Esophagus (tissue), 2 donors: Measurements from ENCODE around the gene RASAL1. TPM values are rescaled to one million over a fixed set of nuclear protein-coding genes. Genes with fewer than 3 reads are reported as not detected.
A peak's percentile ranks its signal among the peaks of the same experiment; 100 is the strongest.

Source experiments
- H3K27ac ChIP-seq, 2 donors: one replicate each; pipeline ENCODE4 v1.5.1; 2013; ENCODE audit warnings: low read depth in 2 of 2, mild to moderate bottlenecking in 2 of 2, inconsistent platforms in 1 of 2, low read length in 1 of 2, moderate library complexity in 1 of 2
- H3K27me3 ChIP-seq, 2 donors: one replicate each; pipeline ENCODE4 v1.6.1; 2013; ENCODE audit warnings: low read length in 2 of 2, control low read depth in 1 of 2, mild to moderate bottlenecking in 1 of 2; ENCODE audit not compliant: insufficient read depth in 2 of 2, control insufficient read depth in 1 of 2
- H3K36me3 ChIP-seq, 2 donors: one replicate each; pipeline ENCODE4 v1.6.1; 2013; ENCODE audit warnings: low read length in 1 of 2; ENCODE audit not compliant: control insufficient read depth in 2 of 2, insufficient read depth in 2 of 2
- H3K4me1 ChIP-seq, 2 donors: one replicate each; pipeline ENCODE4 v1.6.1; 2013; ENCODE audit warnings: low read length in 1 of 2; ENCODE audit not compliant: control insufficient read depth in 2 of 2, insufficient read depth in 2 of 2
- H3K4me3 ChIP-seq, 2 donors: one replicate each; pipeline ENCODE4 v1.5.1; 2013; ENCODE audit warnings: low read length in 2 of 2, mild to moderate bottlenecking in 2 of 2, low read depth in 1 of 2, moderate library complexity in 1 of 2
- H3K9me3 ChIP-seq, 2 donors: one replicate each; pipeline ENCODE4 v1.6.1; 2013; ENCODE audit warnings: mild to moderate bottlenecking in 2 of 2, low read depth in 1 of 2, low read length in 1 of 2, moderate library complexity in 1 of 2; ENCODE audit not compliant: control insufficient read depth in 2 of 2, insufficient read depth in 1 of 2
- WGBS, 2 donors: extraction: QIAGEN DNeasy Blood & Tissue Kit; methylation state at CpG; one replicate each; pipeline ENCODE4 v1.1.7; 2013; 5-methylcytosine and 5-hydroxymethylcytosine counted together
- polyA plus RNA-seq, 2 donors: library from polyadenylated mRNA; stranded (reverse); fragments of 200-250 nt; gene quantifications; one replicate each; pipeline ENCODE4 v1.2.3, GENCODE V29; 2013
- donor health status: healthy with polysubstance abuse.
- donor health status: Bipolar disorder and iron deficiency.

The RASAL1 gene
- polyA plus RNA-seq, 2 donors, result 43.4 to 52.7 TPM

DNA sequence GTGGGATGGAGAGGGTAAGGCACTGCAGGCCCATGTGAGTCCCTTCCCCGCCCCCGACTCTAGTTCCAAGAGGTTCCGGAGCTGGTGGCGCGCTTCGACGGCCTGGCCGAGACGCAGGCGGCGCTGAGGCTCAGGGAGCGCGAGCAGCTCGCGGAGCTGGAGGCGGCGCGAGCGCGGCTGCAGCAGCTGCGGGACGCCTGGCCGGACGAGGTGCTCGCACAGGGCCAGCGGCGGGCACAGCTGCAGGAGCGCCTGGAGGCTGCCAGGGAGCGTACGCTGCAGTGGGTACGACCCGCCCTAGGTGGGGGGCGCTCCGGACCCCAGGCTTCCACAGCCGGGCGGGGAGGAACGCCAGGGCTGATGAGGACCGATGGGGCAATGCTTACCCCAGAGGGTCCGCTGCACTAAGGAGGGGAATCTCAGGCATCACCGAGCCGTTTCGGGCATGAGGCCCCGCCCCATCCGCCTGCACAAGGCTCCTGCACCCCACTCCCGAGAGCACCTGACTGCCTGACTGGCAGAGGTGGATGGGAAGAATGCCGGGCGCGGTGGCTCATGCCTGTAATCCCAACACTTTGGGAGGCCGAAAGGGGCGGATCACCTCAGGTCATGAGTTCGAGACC, 18.9 kb upstream of the RASAL1 start:
- H3K27ac ChIP-seq, result no peak overlapping the region
- 4 to 6% methylated on average over 46 to 51 of the region's 51 CpGs for WGBS, 2 donors
- H3K36me3 ChIP-seq, result peaks cover 10 to 21% of the 10 kb centered on the region in 2 donors
- H3K4me1 ChIP-seq, result peaks cover 5 to 13% of the 10 kb centered on the region in 2 donors
- H3K4me3 ChIP-seq, result peak overlapping the region in 1 of 2 donors; percentile 5
- no peaks in the 10 kb centered on the region for H3K9me3 ChIP-seq
- no peaks in the 10 kb centered on the region for H3K27me3 ChIP-seq

DNA sequence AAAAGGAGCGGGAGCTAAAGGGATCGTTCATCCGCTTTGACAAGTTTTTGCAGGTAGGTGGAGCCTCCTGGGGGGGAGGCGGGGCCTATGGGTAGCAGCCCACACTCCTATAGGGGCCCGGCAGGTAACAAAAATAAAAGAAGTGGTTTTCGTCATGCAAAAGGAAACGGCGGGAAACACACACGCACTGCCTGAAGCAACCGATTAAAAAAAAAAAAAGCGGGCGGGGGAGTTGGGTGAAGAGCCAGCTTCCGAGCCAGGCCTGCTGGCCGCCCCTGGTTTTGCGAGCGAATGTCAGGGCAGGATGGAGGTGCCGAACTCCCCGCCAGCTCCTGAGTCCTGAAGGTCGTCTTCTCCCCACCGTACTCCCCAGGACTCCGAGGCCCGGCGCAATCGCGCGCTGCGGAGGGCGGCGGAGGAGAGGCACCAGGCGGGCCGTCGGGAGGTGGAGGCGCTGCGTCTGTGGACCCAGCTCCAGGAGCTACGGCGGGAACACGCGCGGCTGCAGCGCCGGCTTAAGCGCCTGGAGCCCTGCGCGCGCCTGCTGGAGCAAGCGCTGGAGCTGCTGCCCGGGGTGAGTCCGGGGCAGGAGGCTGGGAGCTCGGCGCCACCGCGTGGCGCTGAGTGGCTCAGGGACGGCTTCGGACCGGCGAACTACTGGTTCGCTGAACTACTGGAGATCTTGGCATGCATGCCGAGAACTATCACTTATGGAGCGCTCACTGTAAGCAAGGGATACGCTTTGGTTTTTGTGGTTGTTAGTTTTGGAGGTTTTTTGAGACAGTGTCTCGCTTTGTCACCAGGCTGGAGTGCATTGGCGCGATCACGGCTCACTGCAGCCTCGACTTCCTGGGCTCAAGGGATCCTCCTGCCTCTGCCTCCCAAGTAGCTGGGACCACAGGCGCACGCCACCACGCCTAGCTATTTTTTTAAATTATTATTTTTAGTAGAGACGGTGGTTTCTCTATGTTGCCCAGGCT, 17.6 kb upstream of the RASAL1 start:
- Histone ChIP-seq H3K27ac (peak overlapping the region; percentile 47 to 69), H3K4me1 (peaks cover 5 to 15% of the 10 kb centered on the region in 2 donors), H3K27me3 (no peaks in the 10 kb centered on the region), H3K9me3 (no peaks in the 10 kb centered on the region), H3K36me3 (peaks cover 2 to 8% of the 10 kb centered on the region in 2 donors), H3K4me3 (peak overlapping the region; percentile 46 to 55)
- 7% methylated on average over 69 to 70 of the region's 70 CpGs for WGBS, 2 donors

DNA sequence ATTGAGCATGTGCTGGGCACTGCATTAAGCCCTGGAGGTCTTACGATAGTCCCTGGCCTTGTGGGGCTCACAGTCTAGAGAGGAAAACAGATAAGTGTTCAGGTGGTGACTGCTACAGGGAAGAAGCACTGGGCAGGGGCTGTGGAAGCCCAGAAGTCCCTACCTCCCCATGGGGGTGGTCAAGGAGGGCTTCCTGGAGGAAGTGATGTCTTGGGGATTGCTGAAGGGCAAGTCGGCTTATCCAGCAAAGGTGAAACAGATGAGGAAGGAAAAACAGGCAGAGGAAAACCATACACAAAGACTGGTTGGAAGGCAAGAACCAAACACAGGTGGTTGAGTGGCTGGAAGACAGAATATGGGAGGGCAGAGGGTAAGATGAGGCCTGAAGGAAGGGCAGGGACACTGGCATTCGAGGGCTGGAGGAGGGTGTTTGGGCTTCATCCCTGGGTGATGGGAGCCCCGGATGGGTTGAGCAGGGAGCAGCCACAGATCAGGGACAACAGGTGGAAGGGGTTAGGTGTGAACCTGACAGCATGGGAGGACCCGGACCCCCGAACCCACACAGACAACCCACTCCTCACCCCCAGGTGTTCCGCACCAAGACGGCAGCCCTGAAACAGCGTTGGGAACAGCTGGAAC, 16.8 kb upstream of the RASAL1 start:
- H3K9me3 ChIP-seq, result no peaks in the 10 kb centered on the region
- H3K36me3 ChIP-seq, result peaks cover 0 to under 1% of the 10 kb centered on the region in 2 donors
- no peaks in the 10 kb centered on the region for H3K27me3 ChIP-seq
- peaks cover 5 to 15% of the 10 kb centered on the region in 2 donors for H3K4me1 ChIP-seq
- no peak overlapping the region for H3K27ac ChIP-seq
- WGBS, 2 donors, result 21% methylated on average over 9 of the region's 9 CpGs
- peak overlapping the region; percentile 46 to 55 for H3K4me3 ChIP-seq

DNA sequence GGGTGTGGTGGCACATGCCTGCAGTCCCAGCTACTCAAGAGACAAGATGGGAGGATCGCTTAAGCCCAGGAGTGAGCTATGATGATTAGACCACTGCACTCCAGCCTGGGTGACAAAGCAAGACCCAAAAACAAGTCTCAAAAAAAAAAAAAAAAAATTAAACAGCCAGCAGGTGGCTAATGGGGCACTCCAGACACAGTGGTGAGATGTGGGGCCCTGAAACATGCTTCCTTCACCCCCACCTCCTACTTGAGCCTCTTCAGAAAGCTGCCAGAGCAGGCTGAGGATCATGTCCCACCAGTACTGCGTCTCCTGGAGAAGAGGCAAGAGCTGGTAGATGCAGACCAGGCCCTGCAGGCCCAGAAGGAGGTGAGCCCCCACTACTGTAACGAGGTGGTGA, 16.1 kb upstream of the RASAL1 start:
- H3K27me3 ChIP-seq, result no peaks in the 10 kb centered on the region
- H3K27ac ChIP-seq, result no peak overlapping the region
- no peak overlapping the region for H3K4me3 ChIP-seq
- H3K36me3 ChIP-seq, result no peaks in the 10 kb centered on the region
- H3K4me1 ChIP-seq, result peaks cover 5 to 15% of the 10 kb centered on the region in 2 donors
- H3K9me3 ChIP-seq, result no peaks in the 10 kb centered on the region
- 92% methylated on average over 3 of the region's 3 CpGs for WGBS, 2 donors

GRCh38 chr12:113149361-113150150, 14.0 kb upstream of the RASAL1 start, which contains the start of gene CFAP73:
Gene CFAP73, plus strand, starts transcription at chr12:113149724. Its CDS starts 134 bp downstream, at chr12:113149858.
- Histone ChIP-seq H3K36me3 (no peaks in the 10 kb centered on the region), H3K27me3 (no peaks in the 10 kb centered on the region), H3K4me3 (peak within 1 kb of the TSS in 1 of 2 donors; percentile 23), H3K4me1 (peaks cover 5 to 13% of the 10 kb centered on the region in 2 donors), H3K9me3 (no peaks in the 10 kb centered on the region), H3K27ac (peak within 1 kb of the TSS in 1 of 2 donors; percentile 54)
- WGBS, 2 donors, result 17 to 25% methylated on average over 20 to 22 of the region's 22 CpGs

- Histone ChIP-seq H3K27me3 (no peaks in the 10 kb centered on the region), H3K36me3 (no peaks in the 10 kb centered on the region), H3K4me3 (no peak overlapping the region), H3K9me3 (no peaks in the 10 kb centered on the region), H3K27ac (no peak overlapping the region), H3K4me1 (peaks cover 5 to 8% of the 10 kb centered on the region in 2 donors)
- 72 to 79% methylated on average over 2 of the region's 2 CpGs for WGBS, 2 donors
Measured at GRCh38 chr12:113146999-113147398, 11.4 kb upstream of the RASAL1 start.

- Histone ChIP-seq H3K4me3 (no peak overlapping the region), H3K4me1 (peaks cover 5 to 8% of the 10 kb centered on the region in 2 donors), H3K36me3 (no peaks in the 10 kb centered on the region), H3K9me3 (no peaks in the 10 kb centered on the region), H3K27ac (no peak overlapping the region), H3K27me3 (no peaks in the 10 kb centered on the region)
- 76 to 79% methylated on average over 12 of the region's 12 CpGs for whole genome bisulfite sequencing, 2 donors
Measured at GRCh38 chr12:113145720-113146551, 10.4 kb upstream of the RASAL1 start.

GRCh38 chr12:113144806-113145205, 9.2 kb upstream of the RASAL1 start:
- Histone ChIP-seq H3K27me3 (no peaks in the 10 kb centered on the region), H3K27ac (no peak overlapping the region), H3K4me1 (peaks cover 4 to 8% of the 10 kb centered on the region in 2 donors), H3K4me3 (no peak overlapping the region), H3K9me3 (no peaks in the 10 kb centered on the region), H3K36me3 (no peaks in the 10 kb centered on the region)
- 72 to 84% methylated on average over 5 of the region's 5 CpGs for WGBS, 2 donors
